A673 (cell line): ENCODE data around the gene COPS9.

ENCODE experiments used
- CTCF ChIP-seq: fragments of 300-800, 200-600 bp; sonication (generic); conservative IDR thresholded peaks from 2 replicates; pipeline ENCODE4 v1.5.1; 2017; ENCODE audit warnings: low read depth, mild to moderate bottlenecking, antibody characterized with exemption, low read length, moderate library complexity, mixed read lengths
- EZH2 ChIP-seq: fragments of 200-600 bp; sonication (generic); IDR thresholded peaks from 2 replicates; pipeline ENCODE4 v1.6.1; 2017; ENCODE audit warnings: borderline replicate concordance, low read depth, mild to moderate bottlenecking, mixed read lengths, antibody characterized with exemption, low read length; ENCODE audit not compliant: poor library complexity, severe bottlenecking

- TF ChIP-seq CTCF, result no peak
- TF ChIP-seq EZH2, result no peak
Observed at GRCh38 chr2:240151477-240152031, 15.4 kb upstream of the COPS9 start.
